NT2/D1 (cell line): ENCODE data around the gene CNOT8.

Source experiments
- SUZ12 ChIP-seq: IDR thresholded peaks from 2 replicates; pipeline ENCODE4 v1.6.1; 2011; ENCODE audit not compliant: insufficient read length, insufficient read depth; ENCODE audit errors: extremely low read depth
- YY1 ChIP-seq: IDR thresholded peaks from 2 replicates; pipeline ENCODE4 v1.6.1; 2011; ENCODE audit not compliant: insufficient read length, insufficient read depth
- ZNF274 ChIP-seq: IDR thresholded peaks from 2 replicates; pipeline ENCODE4 v1.6.1; 2011; ENCODE audit warnings: mild to moderate bottlenecking, low read depth, low read length

- TF ChIP-seq SUZ12 (no peak), ZNF274 (no peak), YY1 (no peak)
Observed at GRCh38 chr5:154851351-154851750, 7.1 kb upstream of the CNOT8 start.
